Islet of Langerhans (tissue), 1 donor: Measurements from ENCODE around the gene RSPO4.
"Not testable (repeated sequence)": the region's sequence is repeated elsewhere in the genome, so short reads cannot be mapped to it uniquely, and the experiment has no call there.

Experiments used
- FAIRE-seq: peaks from one replicate; lab custom pipeline; 2011; peaks lifted over from hg19 to GRCh38; lab: Jason Lieb, UNC

Gene RSPO4

DNA sequence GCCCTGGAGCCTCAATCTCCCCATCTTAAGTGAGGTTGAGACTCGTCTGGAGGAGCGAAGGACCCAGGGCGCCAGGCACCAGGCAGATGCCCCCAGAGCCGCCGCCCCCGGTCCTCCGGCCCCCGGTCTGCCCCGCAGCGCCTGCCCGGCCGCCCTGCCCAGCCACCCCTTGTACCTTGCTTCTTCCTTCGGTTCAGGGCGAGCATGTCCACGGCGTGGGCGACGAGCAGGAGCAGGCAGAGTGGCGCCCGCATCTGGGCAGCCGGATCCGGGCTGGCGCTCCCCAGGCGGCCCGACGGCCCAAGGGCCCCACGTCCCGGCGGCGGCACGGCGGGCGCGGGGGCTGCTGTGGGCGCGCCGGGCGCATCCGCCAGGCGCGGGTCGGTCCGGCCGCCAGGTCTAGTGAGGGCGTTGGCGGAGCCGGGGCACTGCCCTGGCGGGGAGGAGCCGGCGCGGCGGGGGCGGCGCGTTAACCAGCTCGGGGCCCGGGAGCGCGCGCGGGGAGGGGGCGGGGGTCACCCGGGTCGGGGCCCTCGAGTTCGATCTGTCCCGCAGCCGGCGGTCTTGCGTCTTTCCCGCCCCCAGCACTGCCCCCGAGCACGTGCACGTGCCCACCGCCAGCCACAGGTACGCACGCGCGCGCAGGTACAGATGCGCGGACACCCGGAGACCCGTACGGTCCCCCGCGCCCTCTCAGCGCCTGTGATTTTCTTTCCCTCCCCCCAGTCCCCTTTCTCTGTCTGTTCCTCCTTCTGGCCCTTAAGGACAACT lies at the start of gene RSPO4:
TSS of gene RSPO4 (minus strand) at position 401 of the 771 bp plus-strand sequence. CDS start at position 254, 147 bp downstream.
- FAIRE-seq = no peak

DNA sequence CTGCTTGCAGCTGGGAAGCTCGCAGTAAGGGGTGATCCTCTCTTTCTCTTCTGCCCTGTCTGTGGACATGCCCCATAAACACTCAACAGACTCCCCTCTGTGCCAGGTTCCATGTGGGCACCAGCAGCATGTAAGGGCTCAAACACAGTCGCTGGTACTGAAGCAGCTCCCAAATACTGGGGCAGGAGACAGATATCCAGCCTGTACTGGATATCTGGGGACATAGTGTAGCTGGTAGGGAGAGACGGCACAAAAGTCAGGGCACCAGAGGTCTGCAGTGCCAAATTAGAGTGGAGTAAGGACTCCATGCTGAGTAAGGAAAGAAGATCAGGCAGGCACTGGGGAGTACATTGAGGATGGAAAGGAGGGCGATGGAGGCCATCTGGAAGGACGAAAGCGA lies 48.3 kb upstream of the RSPO4 start:
- FAIRE-seq = no peak

DNA sequence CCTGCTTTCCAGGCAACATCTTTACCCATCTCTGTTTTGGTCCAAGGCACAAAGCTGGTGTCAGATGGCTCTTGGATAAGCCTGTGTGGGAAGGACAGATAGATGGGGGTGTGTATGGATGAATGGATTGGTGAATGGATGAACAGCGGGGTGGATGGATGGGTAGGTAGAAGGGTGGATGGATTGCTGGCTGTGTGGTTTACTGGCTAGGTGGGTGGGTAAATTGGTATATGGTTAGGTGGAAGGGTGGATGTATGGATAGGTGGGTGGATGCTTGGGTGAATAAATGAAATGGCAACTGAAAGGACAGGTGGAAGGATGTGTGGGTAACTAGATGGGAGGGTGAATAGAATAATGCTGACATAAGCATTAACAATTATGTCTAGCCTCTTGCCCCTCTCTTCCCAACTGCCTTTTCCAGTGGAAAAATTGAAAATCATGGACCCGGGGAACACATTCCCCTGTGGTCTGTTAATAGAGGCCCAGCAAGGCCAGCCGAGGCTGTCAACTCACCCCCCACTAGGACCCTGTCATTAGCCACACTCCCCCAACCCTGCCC lies 43.8 kb upstream of the RSPO4 start:
- FAIRE-seq = no peak

DNA sequence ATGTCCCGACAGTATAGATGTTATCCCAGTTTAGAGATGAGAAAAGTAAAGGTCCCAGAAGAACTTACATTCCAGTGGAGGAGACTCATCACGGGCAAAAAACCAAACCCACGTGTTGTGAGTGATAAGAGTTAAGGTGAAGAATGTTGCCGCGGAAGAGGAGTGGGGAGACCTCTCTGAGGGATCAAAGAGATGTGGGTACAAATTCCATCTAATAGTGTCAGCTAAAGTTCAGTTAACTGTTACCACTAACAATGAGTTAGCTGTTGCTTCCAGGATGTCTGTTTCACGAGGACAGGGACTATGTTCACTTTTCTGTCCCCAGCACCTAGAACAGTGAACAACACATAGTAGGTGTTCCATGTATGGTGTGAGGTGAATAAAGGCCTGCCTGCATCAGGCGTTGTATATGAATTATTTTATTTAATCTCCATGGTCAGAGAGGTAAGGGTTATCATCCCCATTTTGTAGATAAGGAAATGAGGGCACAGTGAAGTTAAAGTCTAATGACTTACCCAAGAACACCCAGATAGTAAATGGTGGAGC lies 39.8 kb upstream of the RSPO4 start:
- FAIRE-seq = no peak

DNA sequence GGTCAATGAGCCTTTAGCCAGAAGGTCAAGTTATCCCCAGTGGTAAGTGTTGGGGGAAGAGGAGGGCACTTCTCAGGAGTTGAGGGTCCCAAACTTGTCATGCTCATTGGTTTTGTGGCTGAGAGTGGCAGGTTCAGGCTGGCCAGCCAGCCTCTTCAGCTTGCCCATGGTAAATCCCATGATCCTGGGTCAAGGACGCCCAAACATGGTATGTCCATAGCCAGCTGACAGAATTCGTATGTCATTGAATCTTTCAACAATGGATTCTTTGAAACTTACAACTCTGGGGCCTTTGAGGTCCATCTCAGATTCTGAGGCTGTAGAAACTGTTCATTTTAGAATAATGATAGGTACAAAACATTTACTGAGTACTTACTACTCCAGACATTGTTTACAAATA lies 36.1 kb upstream of the RSPO4 start:
- no peak for FAIRE-seq

DNA sequence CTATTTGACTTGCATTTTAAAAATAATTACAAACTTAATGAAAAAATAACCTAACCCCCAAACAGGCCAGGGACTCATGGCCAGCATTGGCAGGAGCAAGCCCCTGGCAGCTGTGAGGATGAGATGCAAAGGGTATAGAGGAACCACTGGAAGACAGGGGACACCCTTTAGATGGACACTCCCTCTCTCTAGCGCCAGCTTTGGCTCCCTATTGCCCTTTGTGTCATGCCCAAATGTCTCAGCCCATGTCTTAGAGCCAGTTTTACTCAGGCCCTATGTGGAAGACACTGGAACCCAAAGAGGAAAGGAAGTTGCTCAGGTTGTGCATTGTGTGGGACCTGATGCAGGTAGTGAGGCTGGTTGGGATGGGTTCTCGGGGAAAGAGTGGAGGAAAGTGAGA lies 34.9 kb upstream of the RSPO4 start:
- no peak for FAIRE-seq

DNA sequence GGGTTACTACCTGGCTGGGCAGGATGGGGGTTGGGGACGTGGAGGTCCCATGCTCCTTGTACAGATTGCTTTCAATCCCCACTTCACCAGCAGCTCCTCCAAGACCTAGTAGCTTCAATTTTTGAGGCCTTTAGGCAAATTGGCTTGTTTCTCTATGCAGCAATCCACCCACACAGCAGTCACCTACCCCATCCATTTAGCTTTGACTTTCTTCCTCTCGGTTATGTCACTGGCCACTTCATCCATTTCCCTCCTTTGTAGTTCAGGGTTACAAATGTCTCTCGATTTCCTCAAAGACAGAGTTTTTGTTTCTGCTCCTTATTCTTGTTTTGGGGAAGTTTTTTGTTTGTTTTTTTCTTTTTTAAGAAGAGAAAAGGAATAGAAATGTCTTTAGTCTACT lies 33.4 kb upstream of the RSPO4 start:
- FAIRE-seq = no peak

DNA sequence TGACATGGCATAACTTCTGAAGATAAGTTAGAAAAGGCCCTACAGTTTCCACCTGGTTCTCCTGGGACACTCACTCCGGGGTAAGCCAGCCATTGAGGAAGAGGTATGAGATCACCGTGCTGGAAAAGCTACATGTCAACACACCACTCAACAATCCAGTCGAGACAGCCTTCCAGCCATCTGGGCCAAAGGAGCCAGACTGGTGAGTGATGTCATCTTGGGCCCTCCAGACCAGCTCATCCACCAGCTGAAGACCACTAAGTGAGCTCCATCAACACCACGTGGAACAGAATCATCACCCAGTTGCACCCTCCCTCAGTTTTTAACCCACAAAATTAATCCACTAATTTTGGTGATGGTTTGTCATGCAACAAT lies 32.3 kb upstream of the RSPO4 start:
- no peak for FAIRE-seq

DNA sequence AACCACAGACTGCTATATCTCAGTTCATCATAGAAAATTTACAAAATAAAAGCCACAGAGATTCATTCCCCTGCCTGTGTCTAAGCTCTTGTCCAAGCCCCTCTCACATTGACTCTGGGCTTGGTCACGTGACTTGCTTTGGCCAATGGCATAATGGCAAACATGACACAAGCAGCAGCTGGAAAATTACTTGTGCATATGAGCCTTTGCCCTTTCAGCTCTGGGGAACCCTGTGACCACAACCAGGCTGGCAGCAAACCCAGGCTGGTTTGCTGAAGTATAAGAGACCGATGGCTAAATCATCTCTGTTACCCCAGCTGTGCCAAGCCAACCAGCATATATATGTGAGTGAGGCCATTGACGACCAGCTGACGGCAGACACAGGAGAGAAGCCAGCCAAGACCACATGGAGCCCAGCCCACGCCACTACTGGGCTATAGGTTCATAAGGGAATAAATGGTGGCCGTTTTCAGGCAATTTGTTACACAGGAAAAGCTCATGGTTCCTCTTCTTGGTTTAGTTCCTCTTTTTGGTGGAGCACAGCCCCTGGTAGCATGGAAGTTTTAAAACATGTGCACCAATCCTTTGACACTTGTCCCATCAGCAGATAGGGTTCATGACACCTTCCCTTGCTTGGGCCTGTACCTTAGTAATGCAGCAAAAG lies 31.8 kb upstream of the RSPO4 start:
- FAIRE-seq = no peak

DNA sequence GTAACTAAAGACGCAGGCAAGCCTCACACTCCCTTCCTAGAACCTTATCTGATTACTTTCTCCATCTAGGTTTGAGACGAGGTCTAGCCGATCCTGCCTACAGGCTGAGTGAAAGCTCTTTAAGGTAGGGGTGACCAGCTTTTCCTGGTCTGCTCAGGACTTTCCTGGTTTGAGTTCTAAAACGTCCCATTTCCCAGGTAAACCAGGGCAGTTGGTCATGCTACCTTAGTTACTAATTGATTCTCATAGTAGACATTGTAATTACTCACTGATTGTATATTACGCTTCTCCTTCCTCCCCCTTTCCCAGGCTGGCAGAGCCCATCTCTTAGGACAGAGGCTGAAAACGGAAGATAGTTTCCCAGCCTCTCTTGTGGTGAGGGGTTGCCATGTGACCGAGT lies 27.9 kb upstream of the RSPO4 start:
- FAIRE-seq = no peak

DNA sequence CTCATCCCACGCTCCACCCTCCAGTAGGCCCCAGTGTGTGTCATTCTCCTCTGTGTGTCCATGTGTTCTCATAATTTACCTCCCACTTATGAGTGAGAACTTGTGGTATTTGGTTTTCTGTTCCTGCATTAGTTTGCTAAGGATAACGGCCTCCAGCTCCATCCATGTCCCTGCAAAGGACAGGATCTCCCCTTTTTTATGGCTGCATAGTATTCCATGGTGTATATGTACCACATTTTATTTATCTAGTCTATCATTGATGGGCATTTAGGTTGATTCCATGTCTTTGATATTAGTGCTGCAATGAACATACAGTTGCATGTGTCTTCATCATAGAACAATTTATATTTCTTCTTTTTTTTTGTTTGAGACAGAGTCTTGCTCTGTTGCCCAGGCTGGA lies 24.1 kb upstream of the RSPO4 start:
- FAIRE-seq = not testable (repeated sequence)

DNA sequence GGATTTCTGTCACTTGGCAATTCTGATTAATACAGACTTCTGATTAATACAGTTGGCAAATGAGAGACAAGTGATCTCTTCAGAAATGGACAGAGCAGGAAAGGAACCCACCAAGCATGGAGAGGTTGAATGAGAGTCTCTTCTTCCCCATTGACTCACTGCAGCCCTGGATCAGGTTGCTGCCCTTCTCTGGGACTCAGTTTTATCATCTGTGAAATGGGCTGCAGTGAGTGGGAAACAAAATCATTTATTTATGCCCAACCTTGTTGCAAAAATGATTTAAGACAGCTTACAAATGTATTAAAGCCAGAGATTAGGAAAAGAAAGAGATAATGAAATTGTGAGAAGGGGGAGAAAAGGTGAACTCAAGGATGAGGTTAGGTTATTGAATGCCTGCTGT lies 20.8 kb upstream of the RSPO4 start:
- no peak for FAIRE-seq

DNA sequence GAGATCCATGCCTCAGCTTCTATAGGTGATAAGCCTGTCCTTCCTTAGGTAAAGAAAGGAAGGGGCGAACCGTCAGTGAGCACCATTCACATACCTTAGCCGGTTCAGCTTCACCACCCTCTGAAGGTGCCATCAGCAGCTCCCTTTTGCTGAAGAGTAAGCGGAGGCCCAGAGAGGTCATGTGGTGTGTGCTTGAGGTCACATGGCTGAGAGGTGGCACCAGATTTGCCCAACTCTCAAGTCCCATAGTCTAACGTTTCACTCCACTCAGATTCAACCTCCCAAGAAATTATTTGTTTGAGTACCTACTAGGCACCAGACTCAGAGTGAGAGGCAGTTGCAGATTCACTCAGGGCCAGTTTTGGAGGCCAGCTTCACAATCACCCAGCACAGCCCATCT lies 18.5 kb upstream of the RSPO4 start:
- no peak for FAIRE-seq

DNA sequence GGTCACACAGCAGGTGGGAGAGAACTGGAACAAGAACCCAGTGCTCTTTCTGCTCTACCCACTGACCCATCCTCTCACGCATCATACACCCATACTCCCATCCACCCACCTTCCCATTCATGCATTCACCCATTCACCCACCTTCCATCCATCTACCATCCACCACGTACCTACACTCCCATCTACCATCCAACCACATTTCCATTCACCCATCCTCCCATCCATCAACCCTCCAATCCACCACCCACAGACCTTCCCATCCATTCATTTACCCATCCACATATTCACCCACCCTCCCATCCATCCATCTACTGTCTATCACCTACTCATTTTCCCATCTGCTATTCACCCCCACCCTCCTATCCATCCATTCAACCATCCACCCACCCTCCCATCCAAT lies 17.2 kb upstream of the RSPO4 start:
- FAIRE-seq = no peak

DNA sequence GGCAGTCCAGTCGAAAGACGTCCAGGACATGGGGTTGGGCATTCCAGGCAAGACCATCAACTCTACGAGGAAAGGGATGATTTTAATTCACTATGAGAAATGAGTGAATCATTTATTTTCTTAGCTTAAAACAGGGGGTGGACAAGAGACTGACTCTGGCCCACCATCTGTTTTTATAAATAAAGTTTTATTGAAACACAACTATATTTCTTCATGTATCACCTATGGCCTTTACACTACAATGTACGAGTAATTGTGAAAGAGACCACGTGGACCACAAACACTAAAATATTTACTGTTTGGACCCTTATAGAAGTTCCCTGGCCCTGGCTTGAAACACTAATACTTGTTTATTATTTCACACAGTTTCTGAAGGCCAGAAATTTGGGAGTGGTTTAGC lies 15.6 kb upstream of the RSPO4 start:
- no peak for FAIRE-seq

DNA sequence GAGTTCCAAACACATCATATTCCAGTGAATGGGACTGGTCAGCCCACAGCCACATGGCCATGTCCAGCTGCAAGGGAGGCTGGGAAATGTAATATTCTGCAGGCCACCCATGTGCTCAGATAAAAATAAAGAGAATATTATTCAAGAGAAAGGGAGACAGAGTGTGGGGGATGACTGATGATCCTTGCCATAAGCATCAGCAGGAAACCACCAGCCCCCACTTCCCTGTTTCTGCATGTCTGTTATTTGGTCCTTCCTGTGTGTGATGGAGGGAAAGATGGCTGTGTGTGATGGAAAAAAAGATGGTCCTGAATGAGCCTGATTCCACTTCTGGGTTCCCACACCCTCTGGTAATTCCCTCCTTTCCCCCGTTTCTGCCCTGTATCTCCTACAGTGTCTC lies 13.1 kb upstream of the RSPO4 start:
- FAIRE-seq = no peak

DNA sequence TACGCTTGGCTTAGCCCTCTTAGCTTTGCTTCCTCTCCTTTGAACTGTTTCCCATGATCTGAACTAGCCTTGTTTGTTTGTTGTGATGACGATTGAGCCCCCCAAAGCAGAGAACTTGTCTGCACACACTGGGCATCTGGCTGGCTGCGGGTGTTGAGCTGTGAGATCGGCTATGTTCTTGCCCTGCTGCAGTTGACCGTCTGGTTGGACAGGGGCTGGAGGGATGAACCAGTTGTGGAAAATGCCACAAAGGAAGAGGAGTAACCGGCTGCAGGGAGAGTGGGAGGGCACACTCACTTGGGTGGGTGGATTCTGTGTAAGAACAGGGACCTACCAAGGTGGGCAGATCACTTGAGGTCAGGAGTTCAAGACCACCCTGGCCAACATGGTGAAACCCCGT lies 12.4 kb upstream of the RSPO4 start:
- no peak for FAIRE-seq

DNA sequence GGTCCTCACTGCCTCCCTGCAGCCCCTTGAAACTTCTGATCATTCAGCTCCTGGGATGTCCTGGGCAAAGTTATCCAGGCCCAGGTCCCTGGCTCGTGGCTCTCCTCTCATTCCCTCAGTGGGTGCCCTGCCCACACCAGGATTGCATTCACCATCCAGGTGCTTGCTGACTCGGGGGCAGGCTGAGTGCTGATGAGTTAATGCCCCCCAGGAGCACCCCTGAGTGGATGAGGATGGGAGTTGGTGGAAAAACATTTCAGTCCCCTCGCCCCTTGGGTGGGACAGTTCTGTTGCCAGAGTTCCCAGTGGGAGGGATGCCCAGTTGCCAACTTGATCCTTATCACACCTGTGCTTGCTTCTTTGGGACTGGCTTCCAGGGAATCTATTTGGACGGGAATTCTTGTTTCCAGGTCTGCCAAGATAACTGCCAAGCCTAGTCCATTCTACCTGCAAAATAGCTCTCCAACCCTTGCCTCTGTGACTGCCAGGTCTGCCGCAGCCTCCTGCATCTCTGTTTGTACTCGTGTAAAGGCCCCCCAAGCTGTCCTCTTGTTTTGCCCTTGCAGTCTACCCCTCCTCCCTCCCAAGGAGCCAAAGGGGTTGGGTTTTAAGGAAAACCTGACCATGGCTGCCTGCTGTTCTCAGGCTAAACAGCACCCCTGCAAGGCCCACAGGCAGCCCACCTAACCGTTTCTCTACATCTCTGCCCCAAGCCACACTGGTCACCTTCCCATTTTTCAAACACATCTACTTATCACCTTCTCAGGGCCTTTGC lies 11.6 kb upstream of the RSPO4 start:
- FAIRE-seq = no peak

DNA sequence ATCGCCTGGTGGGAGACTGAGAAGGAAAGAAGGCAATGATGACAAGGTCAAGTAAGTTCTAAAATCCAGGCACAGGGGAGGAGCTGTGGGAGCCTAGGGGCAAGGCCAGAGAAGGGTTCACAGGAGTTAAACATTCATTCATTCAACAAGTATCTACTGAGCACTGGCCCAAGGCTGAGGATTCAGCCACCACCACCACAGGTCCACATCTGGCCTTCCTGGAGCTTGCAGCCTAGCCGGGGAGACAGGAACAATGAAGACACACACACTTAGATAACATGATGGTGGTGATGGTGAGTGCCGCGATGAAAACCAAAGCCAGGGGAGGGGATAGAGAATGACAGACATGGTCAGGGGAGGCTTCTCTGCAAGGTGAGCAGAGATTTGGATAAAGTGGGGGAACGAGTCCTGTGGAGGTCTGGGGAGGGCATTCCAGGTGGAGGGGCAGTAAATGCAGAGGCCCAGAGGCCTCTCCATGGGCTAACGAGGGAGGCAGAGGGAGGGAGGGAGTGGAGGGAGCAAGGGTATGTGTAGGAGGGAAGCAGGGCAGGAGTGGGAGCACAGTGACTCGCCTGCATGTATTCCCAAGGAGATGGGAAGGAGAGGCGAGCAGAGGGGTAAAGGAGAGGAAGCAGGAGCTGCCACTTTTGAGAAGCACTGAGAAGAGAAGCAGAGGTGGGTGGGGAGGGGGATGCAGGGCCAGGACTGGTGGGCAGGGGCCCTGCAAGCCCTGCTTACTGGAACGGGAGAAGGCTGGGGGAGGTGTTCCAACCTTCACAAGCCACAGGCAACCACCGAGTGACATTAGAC lies 10.5 kb upstream of the RSPO4 start:
- no peak for FAIRE-seq

DNA sequence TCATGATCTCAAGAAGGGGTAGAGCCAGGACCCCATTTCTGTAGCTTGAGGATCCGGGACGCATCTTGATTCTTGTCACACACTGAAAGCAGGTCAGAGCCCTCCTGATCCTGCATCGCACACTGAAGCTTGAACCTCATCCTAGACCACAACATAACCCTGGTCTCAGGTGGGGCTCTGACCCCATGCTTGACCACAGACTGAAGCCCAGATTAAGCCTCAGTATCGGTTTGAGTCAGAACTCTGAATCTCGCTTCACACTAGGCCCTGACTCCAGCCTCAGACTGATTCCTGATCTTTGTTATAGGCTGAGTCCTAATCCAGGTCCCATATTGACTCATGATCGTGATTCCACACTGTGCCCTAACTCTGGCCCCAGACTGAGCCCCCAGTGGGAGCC lies 8.5 kb upstream of the RSPO4 start:
- no peak for FAIRE-seq

DNA sequence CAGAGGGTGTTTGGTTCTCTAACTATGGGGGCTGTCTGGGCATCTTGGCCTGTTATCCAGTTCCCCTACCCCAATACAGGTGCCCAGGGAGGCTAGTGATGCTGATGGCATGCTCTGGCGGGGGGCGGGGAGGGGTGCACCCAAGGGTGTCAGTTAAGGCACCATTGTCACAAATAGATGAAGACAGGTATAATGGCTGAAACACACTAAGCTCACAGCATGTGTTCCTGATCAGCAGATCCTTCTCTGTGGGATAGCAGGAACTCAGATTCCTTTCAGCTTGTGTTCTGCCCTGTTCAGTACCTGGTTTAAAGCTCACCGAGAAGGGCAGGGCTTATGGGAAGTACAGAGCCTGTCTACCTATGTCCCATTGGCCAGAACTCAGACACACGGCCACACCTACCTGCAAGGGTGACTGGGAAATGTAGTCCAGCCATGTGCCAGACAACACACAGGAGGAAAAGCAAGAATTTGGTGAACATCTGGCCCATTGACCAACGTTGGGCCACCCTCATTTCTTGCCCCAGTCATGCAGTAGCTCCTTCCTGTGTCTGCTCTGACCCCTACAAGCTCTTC lies 3.4 kb upstream of the RSPO4 start:
- no peak for FAIRE-seq
